H1 (cell line): Measurements from ENCODE around the gene GPR157. TPM values are rescaled to one million over a fixed set of nuclear protein-coding genes. Genes with fewer than 3 reads are reported as not detected.

Source experiments
- CTCF ChIA-PET: fragments of 300-600 bp; sonication (Branson Sonifier 250); formaldehyde crosslinking; loops from one replicate; lab custom pipeline; 2021; ENCODE audit not compliant: partially characterized antibody; lab: Charles Lee
- POLR2A ChIA-PET: fragments of 300-600 bp; sonication (Branson Sonifier 250); formaldehyde crosslinking; loops from one replicate; lab custom pipeline; 2021; ENCODE audit warnings: inconsistent platforms; ENCODE audit not compliant: partially characterized antibody; lab: Charles Lee
- DNase-seq, 2 experiments: peaks; one replicate each; pipeline versions ENCODE4 v3.0.0 to v3.0.0-alpha.2; 2010 to 2022; ENCODE audit warnings: low spot score in 2 of 2, low read depth in 1 of 2, mixed read lengths in 1 of 2
- FAIRE-seq: peaks from 2 replicates; lab custom pipeline; 2011; peaks lifted over from hg19 to GRCh38; lab: Jason Lieb, UNC
- H2AFZ ChIP-seq: 2 replicates; pipeline ENCODE4 v1.8.1; 2012; ENCODE audit warnings: low read length, inconsistent platforms
- H2AK5ac ChIP-seq: 2 replicates; pipeline ENCODE4 v1.6.1; 2013; ENCODE audit warnings: low read depth, low read length
- H2BK120ac ChIP-seq: replicated peaks from 2 replicates; pipeline ENCODE3; 2013; ENCODE audit warnings: low read depth, low read length, inconsistent platforms
- H2BK12ac ChIP-seq: 2 replicates; pipeline ENCODE4 v1.6.1; 2013; ENCODE audit warnings: low read depth, low read length
- H2BK15ac ChIP-seq: 2 replicates; pipeline ENCODE4 v1.6.1; 2013; ENCODE audit warnings: low read length
- H2BK20ac ChIP-seq: 2 replicates; pipeline ENCODE4 v1.6.1; 2013; ENCODE audit warnings: low read length
- H2BK5ac ChIP-seq: 2 replicates; pipeline ENCODE4 v1.6.1; 2013; ENCODE audit warnings: low read depth, low read length
- H3K14ac ChIP-seq: 2 replicates; pipeline ENCODE4 v1.6.1; 2013; ENCODE audit warnings: inconsistent platforms; ENCODE audit not compliant: insufficient read length
- H3K18ac ChIP-seq: 2 replicates; pipeline ENCODE4 v1.6.1; 2013; ENCODE audit warnings: low read length; ENCODE audit errors: extremely low read depth
- H3K23ac ChIP-seq: 2 replicates; pipeline ENCODE4 v1.6.1; 2013; ENCODE audit warnings: inconsistent platforms; ENCODE audit not compliant: insufficient read length
- H3K23me2 ChIP-seq: 2 replicates; pipeline ENCODE4 v1.6.1; 2013; ENCODE audit warnings: low read depth, low read length
- H3K27ac ChIP-seq: 2 replicates; pipeline ENCODE4 v1.6.1; 2011; ENCODE audit warnings: low read depth, low read length, inconsistent platforms
- H3K27me3 ChIP-seq, 4 experiments: replicated peaks in 1 of 4; 1 replicate in 1 of 4; 2 replicates in 3 of 4; pipeline versions ENCODE4 v1.6.1 to v1.8.1; 2011 to 2013; ENCODE audit warnings: low read length in 3 of 4, mild to moderate bottlenecking in 3 of 4, inconsistent platforms in 2 of 4, mixed read lengths in 2 of 4, moderate library complexity in 1 of 4; ENCODE audit not compliant: control insufficient read depth in 3 of 4, insufficient read depth in 3 of 4; ENCODE audit errors: extremely low read depth in 1 of 4
- H3K36me3 ChIP-seq, 4 experiments: 2 replicates each; pipeline versions ENCODE4 v1.6.1 to v1.8.1; 2011 to 2013; ENCODE audit warnings: mild to moderate bottlenecking in 4 of 4, low read length in 3 of 4, moderate library complexity in 2 of 4, control low read depth in 1 of 4, inconsistent platforms in 1 of 4; ENCODE audit not compliant: insufficient read depth in 4 of 4, control insufficient read depth in 2 of 4
- H3K4ac ChIP-seq: replicated peaks from 2 replicates; pipeline ENCODE3; 2013; ENCODE audit warnings: low read length, low read depth, mixed read lengths, inconsistent platforms; ENCODE audit not compliant: insufficient read length
- H3K4me1 ChIP-seq, 4 experiments: replicated peaks in 1 of 4; 1 replicate in 1 of 4; 2 replicates in 3 of 4; pipeline versions ENCODE4 v1.6.1 to v1.8.1; 2011 to 2013; ENCODE audit warnings: low read length in 3 of 4, inconsistent platforms in 2 of 4, mixed read lengths in 1 of 4; ENCODE audit not compliant: insufficient read depth in 4 of 4, control insufficient read depth in 3 of 4
- H3K4me2 ChIP-seq, 2 experiments: 2 replicates each; pipeline versions ENCODE4 v1.6.1 to v1.8.1; 2011 to 2013; ENCODE audit warnings: low read depth in 2 of 2, low read length in 2 of 2, control low read depth in 1 of 2, inconsistent platforms in 1 of 2, mild to moderate bottlenecking in 1 of 2; ENCODE audit not compliant: insufficient read depth in 1 of 2
- H3K4me3 ChIP-seq, 4 experiments: fragments of 200-600, 300-600 bp in 1 of 4; sonication (generic), shearing (Covaris generic), sonication (Bioruptor Twin) in 1 of 4; 2 replicates each; pipeline versions ENCODE4 v1.5.1 to v1.8.1; 2011 to 2016; ENCODE audit warnings: low read length in 4 of 4, low read depth in 3 of 4, control low read depth in 2 of 4, inconsistent platforms in 2 of 4, mild to moderate bottlenecking in 2 of 4, mixed read lengths in 1 of 4, moderate library complexity in 1 of 4; ENCODE audit not compliant: insufficient read depth in 2 of 4; ENCODE audit errors: extremely low read depth in 1 of 4
- H3K56ac ChIP-seq: replicated peaks from 2 replicates; pipeline ENCODE3; 2013; ENCODE audit warnings: low read depth, mild to moderate bottlenecking, mixed read lengths, low read length, inconsistent platforms; ENCODE audit not compliant: insufficient read length
- H3K79me1 ChIP-seq: 2 replicates; pipeline ENCODE4 v1.6.1; 2013; ENCODE audit warnings: low read depth, low read length, control low read depth
- H3K79me2 ChIP-seq, 2 experiments: 2 replicates each; pipeline versions ENCODE4 v1.6.1 to v1.8.1; 2012 to 2013; ENCODE audit warnings: low read length in 2 of 2, mild to moderate bottlenecking in 2 of 2, inconsistent platforms in 1 of 2; ENCODE audit not compliant: insufficient read depth in 2 of 2, control insufficient read depth in 1 of 2
- H3K9ac ChIP-seq, 4 experiments: replicated peaks in 1 of 4; 1 replicate in 1 of 4; 2 replicates in 3 of 4; pipeline versions ENCODE4 v1.6.1 to v1.8.1; 2011 to 2013; ENCODE audit warnings: low read depth in 3 of 4, low read length in 3 of 4, control low read depth in 2 of 4, mild to moderate bottlenecking in 2 of 4, moderate library complexity in 2 of 4, inconsistent platforms in 1 of 4; ENCODE audit errors: extremely low read depth in 1 of 4
- H3K9me3 ChIP-seq, 2 experiments: 2 replicates each; pipeline versions ENCODE4 v1.6.1 to v1.8.1; 2012 to 2013; ENCODE audit warnings: mild to moderate bottlenecking in 2 of 2, moderate library complexity in 2 of 2, control low read depth in 1 of 2, inconsistent platforms in 1 of 2, low read depth in 1 of 2, low read length in 1 of 2, mixed read lengths in 1 of 2; ENCODE audit not compliant: insufficient read depth in 2 of 2
- H4K20me1 ChIP-seq, 2 experiments: replicated peaks in 1 of 2; 2 replicates each; pipeline versions ENCODE3 to v1.8.1; 2011 to 2013; ENCODE audit warnings: inconsistent platforms in 2 of 2, low read length in 2 of 2, mild to moderate bottlenecking in 1 of 2; ENCODE audit not compliant: insufficient read depth in 2 of 2, control insufficient read depth in 1 of 2
- H4K5ac ChIP-seq: 2 replicates; pipeline ENCODE4 v1.6.1; 2013; ENCODE audit warnings: low read length, low read depth, mixed read lengths, inconsistent platforms; ENCODE audit not compliant: insufficient read length
- H4K8ac ChIP-seq: 2 replicates; pipeline ENCODE4 v1.8.0; 2013; ENCODE audit warnings: mild to moderate bottlenecking, moderate library complexity, low read length, inconsistent platforms; ENCODE audit not compliant: insufficient read depth; ENCODE audit errors: extremely low read depth
- H4K91ac ChIP-seq: replicated peaks from 2 replicates; pipeline ENCODE3; 2013; ENCODE audit warnings: low read length, mixed read lengths, inconsistent platforms; ENCODE audit not compliant: insufficient read length
- E2F6 ChIP-seq: IDR thresholded peaks from 2 replicates; pipeline ENCODE4 v1.6.1; 2012; ENCODE audit warnings: inconsistent platforms
- EZH2 ChIP-seq: fragments of 200-600 bp; sonication (generic); IDR thresholded peaks from 2 replicates; pipeline ENCODE4 v1.7.1; 2012; ENCODE audit warnings: low read depth, mild to moderate bottlenecking, moderate library complexity, low read length, inconsistent platforms; ENCODE audit not compliant: severe bottlenecking
- GTF2F1 ChIP-seq: IDR thresholded peaks from 2 replicates; pipeline ENCODE4 v1.6.1; 2012; ENCODE audit warnings: low read depth, low read length, improper control_type of control experiment, borderline replicate concordance
- PHF8 ChIP-seq: fragments of 200-600 bp; sonication (generic); conservative IDR thresholded peaks from 2 replicates; pipeline ENCODE4 v1.7.1; 2012; ENCODE audit warnings: low read depth, mild to moderate bottlenecking, inconsistent platforms, low read length, moderate library complexity
- POLR2A ChIP-seq, 2 experiments: IDR thresholded peaks; 1 replicate in 1 of 2; 2 replicates in 1 of 2; pipeline ENCODE4 v1.6.1; 2011; ENCODE audit warnings: low read depth in 2 of 2, low read length in 2 of 2, mild to moderate bottlenecking in 2 of 2; ENCODE audit errors: control extremely low read depth in 1 of 2
- RFX5 ChIP-seq: IDR thresholded peaks from 2 replicates; pipeline ENCODE4 v1.6.1; 2011; ENCODE audit warnings: low read depth, low read length, improper control_type of control experiment, borderline replicate concordance
- SUZ12 ChIP-seq: fragments of 200-600 bp; sonication (generic); IDR thresholded peaks from 2 replicates; pipeline ENCODE4 v1.6.1; 2012; ENCODE audit warnings: mild to moderate bottlenecking, inconsistent platforms, low read length, moderate library complexity, mixed read lengths
- WGBS, 2 experiments: shearing (Covaris generic) in 1 of 2; methylation state at CpG; one replicate each; pipeline versions ENCODE4 v1.1.6 to v1.1.7; 2013 to 2015; ENCODE audit warnings: low lambda C conversion rate in 2 of 2, mixed read lengths in 2 of 2, inconsistent platforms in 1 of 2, low coverage in 1 of 2, missing lambda C conversion rate in 1 of 2; ENCODE audit not compliant: insufficient replicate concordance in 2 of 2, insufficient coverage in 1 of 2, insufficient read length in 1 of 2; ENCODE audit errors: extremely low coverage in 1 of 2, missing lambda C conversion rate in 1 of 2; 5-methylcytosine and 5-hydroxymethylcytosine counted together
- long read RNA-seq, 2 experiments: library from RNA in 1 of 2; library from capped mRNA in 1 of 2; stranded (forward); transcript quantifications; one replicate each; pipeline ENCODE4 v2.0.0, GENCODE V29; 2021; ENCODE audit warnings: inconsistent platforms in 1 of 2
- polyA minus RNA-seq, 3 experiments: library from RNA; depleted of rRNA, polyadenylated mRNA; stranded (reverse); fragments of >200 nt; gene quantifications; 1 replicate in 2 of 3; 2 replicates in 1 of 3; pipeline ENCODE4 v1.2.3, GENCODE V29; 2011
- polyA plus RNA-seq, 7 experiments: library from polyadenylated mRNA; depleted of rRNA in 3 of 7; stranded (reverse) in 5 of 7; unstranded in 2 of 7; fragments of >200 nt in 5 of 7; fragments of 200-250 nt in 2 of 7; gene quantifications; 1 replicate in 5 of 7; 2 replicates in 1 of 7; 4 replicates in 1 of 7; pipeline versions ENCODE4 v1.2.1 to v1.2.3, GENCODE V29; 2011 to 2013; ENCODE audit warnings: missing spikeins in 2 of 7, mixed read lengths in 2 of 7
- total RNA-seq: library from RNA; stranded (reverse); fragmentation: NEBNext Ultra II Directional; extraction: Animal tissue kit (Norgen Biotek cat#: 25700); gene quantifications from 2 replicates; pipeline ENCODE4 v1.2.1, GENCODE V29; 2021

The GPR157 gene
- 9.8 and 11.0 TPM in 2 replicates for total RNA-seq
- 1.0 and 17.5 TPM in 2 replicates for polyA plus RNA-seq (2011; rRNA removed)
- 0.96 TPM for polyA plus RNA-seq (2011; cell fraction: cytosol; rRNA removed)
- 1.7 TPM for polyA plus RNA-seq (2011; cell fraction: nucleus; rRNA removed)
- polyA plus RNA-seq (2012, experiment 1 of 2) = 1.3 to 13.1 TPM (median 7.2 TPM) in 4 replicates
- polyA plus RNA-seq (2012, experiment 2 of 2) = 28.8 TPM
- 1.3 TPM for polyA plus RNA-seq (2013, experiment 1 of 2)
- 4.2 TPM for polyA plus RNA-seq (2013, experiment 2 of 2)
- polyA minus RNA-seq (2011; rRNA and poly(A)+ RNA removed) = 1.0 and 2.2 TPM in 2 replicates
- polyA minus RNA-seq (2011; cell fraction: cytosol; rRNA and poly(A)+ RNA removed) = 5.6 TPM
- polyA minus RNA-seq (2011; cell fraction: nucleus; rRNA and poly(A)+ RNA removed) = 3.2 TPM
- long read RNA-seq, experiment 1, partial matches to known transcripts = 0 of 1 reads
- long read RNA-seq, experiment 1, other reads (novel, unspliced or antisense) = 1 of 1 reads
- long read RNA-seq, experiment 2 = 0 reads

GRCh38 chr1:9128520-9129265 is at the start of gene GPR157:
Gene GPR157 (minus strand): TSS chr1:9129102. CDS start chr1:9129027, 75 bp downstream.
- Histone ChIP-seq H3K27ac (no peak within 1 kb of the TSS), H2BK120ac (no peak within 1 kb of the TSS), H3K9me3 (no peaks in the 10 kb centered on the region), H4K5ac (peak within 1 kb of the TSS; percentile 51), H3K27me3 (peaks cover 0 to 14% (median 11%) of the 10 kb centered on the region in 4 experiments; a peak in 5 of 7 replicates), H3K4ac (no peak within 1 kb of the TSS), H3K36me3 (no peaks in the 10 kb centered on the region), H3K79me1 (no peaks in the 10 kb centered on the region), H3K56ac (no peak within 1 kb of the TSS), H3K14ac (no peak within 1 kb of the TSS), H4K91ac (peak within 1 kb of the TSS; percentile 47), H2BK12ac (peak within 1 kb of the TSS; percentile 80; the same call in 1 of the 2 replicates), H3K79me2 (no peaks in the 10 kb centered on the region), H3K23ac (no peak within 1 kb of the TSS), H2AK5ac (no peak within 1 kb of the TSS), H3K9ac (peak within 1 kb of the TSS; percentile 34 to 62 (median 51); a peak in 5 of 7 replicates), H2BK20ac (no peak within 1 kb of the TSS), H3K4me3 (peak within 1 kb of the TSS; percentile 42 to 72 (median 60)), H3K4me2 (peak within 1 kb of the TSS; percentile 77 to 79), H3K4me1 (peaks cover 0 to 9% (median 7%) of the 10 kb centered on the region in 4 experiments; a peak in 5 of 7 replicates), H2BK15ac (no peak within 1 kb of the TSS), H3K18ac (peak within 1 kb of the TSS; percentile 48; the same call in 1 of the 2 replicates), H4K20me1 (peaks cover 0 to 5% of the 10 kb centered on the region in 2 experiments), H3K23me2 (peaks cover 6% of the 10 kb centered on the region; the same call in 1 of the 2 replicates), H4K8ac (peak within 1 kb of the TSS; percentile 87), H2BK5ac (peak within 1 kb of the TSS; percentile 60; the same call in 1 of the 2 replicates), H2AFZ (peak within 1 kb of the TSS; percentile 18; the same call in 1 of the 2 replicates)
- 3% methylated on average over 38 of the region's 92 CpGs; no CpG with 5 or more reads in 1 of the 2 experiments for WGBS, 2 experiments
- POLR2A ChIA-PET = interaction anchor here (0.6 to 2.6 kb wide), 3 partner anchors 13 to 170 kb away, joined by 3 to 9 read pairs (median 5); no protein-coding TSS in a partner anchor
- CTCF ChIA-PET = interaction anchor here (1.1 to 3.8 kb wide), 6 partner anchors 14 to 55 kb away, joined by 3 to 18 read pairs (median 4); no protein-coding TSS in a partner anchor
- FAIRE-seq = no peak
- DNase-seq = peak; percentile 33 to 89
- peak; percentile 42 for TF ChIP-seq EZH2
- TF ChIP-seq PHF8 = 0 out of 2 replicates have a peak, but pooled peaks have one; percentile 51
- TF ChIP-seq SUZ12 = peak; percentile 47; the same call in 1 of the 2 replicates
- TF ChIP-seq POLR2A (IDR thresholded peaks at IDR 0.05; ENCODE audit: control extremely low read depth in 1 of 2, low read depth in 2 of 2, low read length in 2 of 2) = peak in 1 of 2 experiments; percentile 41; a peak in 1 of 3 replicates
- TF ChIP-seq E2F6 = peak; percentile 34; the same call in 1 of the 2 replicates
- TF ChIP-seq RFX5 = no peak
- no peak for TF ChIP-seq GTF2F1
